ENCODE results near the gene CYP26C1.
A peak's percentile ranks its signal among the peaks of the same experiment; 100 is the strongest.

The CYP26C1 gene

DNA sequence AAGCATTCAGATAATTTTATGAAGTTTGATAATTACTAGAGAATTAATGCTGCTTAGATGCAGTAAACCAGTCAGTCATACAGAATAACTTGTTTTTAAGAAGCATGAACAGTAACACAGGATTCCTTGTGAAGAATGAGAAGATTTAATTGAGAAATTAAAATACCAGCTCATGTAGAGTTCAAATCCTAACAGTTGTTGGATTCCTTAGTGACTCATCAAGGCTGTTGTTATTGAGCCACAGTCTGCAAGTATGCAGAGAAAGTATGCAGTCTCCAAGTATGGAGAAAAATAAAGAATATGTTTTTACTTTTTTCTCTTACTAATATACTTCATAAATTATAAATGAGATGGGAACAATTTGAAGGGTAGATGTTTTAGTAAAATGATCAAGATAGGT is 30.2 kb upstream of the CYP26C1 start:
- no peak for DNase-seq (ENCODE audit: low read depth)
- TF ChIP-seq, protein P1, sequence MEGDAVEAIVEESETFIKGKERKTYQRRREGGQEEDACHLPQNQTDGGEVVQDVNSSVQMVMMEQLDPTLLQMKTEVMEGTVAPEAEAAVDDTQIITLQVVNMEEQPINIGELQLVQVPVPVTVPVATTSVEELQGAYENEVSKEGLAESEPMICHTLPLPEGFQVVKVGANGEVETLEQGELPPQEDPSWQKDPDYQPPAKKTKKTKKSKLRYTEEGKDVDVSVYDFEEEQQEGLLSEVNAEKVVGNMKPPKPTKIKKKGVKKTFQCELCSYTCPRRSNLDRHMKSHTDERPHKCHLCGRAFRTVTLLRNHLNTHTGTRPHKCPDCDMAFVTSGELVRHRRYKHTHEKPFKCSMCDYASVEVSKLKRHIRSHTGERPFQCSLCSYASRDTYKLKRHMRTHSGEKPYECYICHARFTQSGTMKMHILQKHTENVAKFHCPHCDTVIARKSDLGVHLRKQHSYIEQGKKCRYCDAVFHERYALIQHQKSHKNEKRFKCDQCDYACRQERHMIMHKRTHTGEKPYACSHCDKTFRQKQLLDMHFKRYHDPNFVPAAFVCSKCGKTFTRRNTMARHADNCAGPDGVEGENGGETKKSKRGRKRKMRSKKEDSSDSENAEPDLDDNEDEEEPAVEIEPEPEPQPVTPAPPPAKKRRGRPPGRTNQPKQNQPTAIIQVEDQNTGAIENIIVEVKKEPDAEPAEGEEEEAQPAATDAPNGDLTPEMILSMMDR (IDR thresholded peaks at IDR 0.05; ENCODE audit: control insufficient read depth, extremely low read depth, insufficient read depth) = no peak
- H3K4me3 ChIP-seq (ENCODE audit: low read depth, low read length) = no peak overlapping the region

DNA sequence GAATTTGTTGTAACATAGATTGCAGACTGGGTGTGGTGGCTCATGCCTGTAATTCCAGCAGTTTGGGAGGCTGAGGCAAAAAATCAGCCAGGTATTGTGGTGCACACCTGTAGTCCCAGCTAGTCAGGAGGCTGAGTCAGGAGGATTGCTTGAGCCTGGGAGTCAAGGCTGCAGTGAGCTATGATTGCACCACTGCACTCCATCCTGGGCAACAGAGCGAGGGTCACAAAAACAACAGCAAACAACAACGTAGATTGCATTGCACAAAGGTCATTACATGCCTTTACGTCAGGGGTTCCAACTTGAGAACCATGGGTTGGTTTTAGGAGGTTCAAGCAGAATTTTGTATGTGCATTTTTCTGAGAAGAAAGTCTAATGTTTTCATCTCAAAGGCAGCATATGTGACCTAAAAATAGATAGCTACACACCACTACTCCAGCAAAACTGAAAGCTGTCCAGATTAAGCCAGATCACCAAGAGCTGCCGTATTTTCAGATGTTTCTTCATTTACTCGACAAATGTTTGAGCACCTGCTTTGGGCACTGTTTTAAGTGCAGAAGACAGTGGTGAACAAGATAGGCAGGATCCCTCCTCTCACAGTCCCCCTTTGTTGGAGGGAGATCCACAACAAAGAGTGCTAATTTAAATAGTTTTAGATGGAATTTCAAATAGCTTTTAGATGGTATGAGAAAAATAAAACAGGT is 28.3 kb upstream of the CYP26C1 start:
- H3K4me3 ChIP-seq (ENCODE audit: low read depth, low read length) = no peak overlapping the region
- TF ChIP-seq, protein P1 (IDR thresholded peaks at IDR 0.05; ENCODE audit: control insufficient read depth, extremely low read depth, insufficient read depth) = no peak
- DNase-seq (ENCODE audit: low read depth) = no peak

DNA sequence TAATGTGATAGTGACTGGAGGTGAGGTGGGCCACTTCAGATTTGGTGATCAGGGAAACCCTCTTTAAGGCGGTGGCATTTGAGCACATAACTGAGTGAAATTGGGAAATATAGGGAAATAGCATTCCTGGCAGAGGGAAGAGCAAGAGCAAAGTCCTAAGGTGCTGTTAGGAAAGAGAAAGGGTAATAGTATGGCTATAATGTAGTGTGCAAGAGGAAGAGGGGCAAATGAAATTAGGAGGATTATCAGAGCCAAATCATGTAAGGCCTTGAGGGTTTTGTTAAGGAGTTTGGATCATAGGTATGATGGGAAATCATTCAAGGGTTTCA is 27.8 kb upstream of the CYP26C1 start:
- TF ChIP-seq, protein P1 (IDR thresholded peaks at IDR 0.05; ENCODE audit: control insufficient read depth, extremely low read depth, insufficient read depth) = no peak
- no peak for DNase-seq (ENCODE audit: low read depth)
- no peak overlapping the region for H3K4me3 ChIP-seq (ENCODE audit: low read depth, low read length)

DNA sequence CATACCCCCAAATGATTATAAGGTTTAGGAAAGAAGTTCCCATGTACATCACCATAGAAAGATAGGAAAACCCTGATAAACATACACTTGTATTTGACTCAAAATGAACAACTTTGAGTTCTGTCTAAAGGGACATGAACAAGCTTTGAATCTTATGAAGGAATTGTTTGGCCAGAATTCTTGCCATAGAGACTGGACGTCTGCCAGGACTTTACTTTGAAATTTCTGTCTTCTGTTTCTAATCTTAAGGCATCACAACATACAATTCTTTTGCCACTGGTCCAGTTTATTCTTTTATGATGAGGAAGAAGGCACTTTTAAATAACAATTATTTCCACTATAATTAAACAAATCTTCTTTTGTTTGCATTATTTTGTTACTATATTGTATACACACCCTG is 26.2 kb upstream of the CYP26C1 start:
- TF ChIP-seq, protein P1 (IDR thresholded peaks at IDR 0.05; ENCODE audit: control insufficient read depth, extremely low read depth, insufficient read depth) = no peak
- DNase-seq (ENCODE audit: low read depth) = no peak
- H3K4me3 ChIP-seq (ENCODE audit: low read depth, low read length) = no peak overlapping the region

DNA sequence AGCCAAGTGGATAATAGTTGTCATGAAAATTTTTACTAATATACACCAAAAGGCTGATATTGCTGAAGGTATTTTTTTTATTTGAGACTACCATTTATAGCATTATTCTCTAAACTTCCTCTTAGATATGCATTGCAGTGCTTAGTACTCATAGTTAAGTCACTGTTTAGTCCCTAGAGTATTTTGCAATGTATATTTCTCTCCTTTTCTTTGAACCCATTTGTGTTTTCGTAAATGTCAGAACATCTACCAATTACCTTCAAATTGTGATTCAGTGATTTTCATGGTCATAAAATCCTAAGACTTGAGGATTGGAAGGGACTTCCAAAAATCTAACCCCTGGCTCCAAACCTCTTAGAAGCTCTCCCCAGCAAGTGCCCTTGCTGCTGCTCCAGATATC is 21.5 kb upstream of the CYP26C1 start:
- TF ChIP-seq, protein P1 (IDR thresholded peaks at IDR 0.05; ENCODE audit: control insufficient read depth, extremely low read depth, insufficient read depth) = no peak
- no peak for DNase-seq (ENCODE audit: low read depth)
- H3K4me3 ChIP-seq (ENCODE audit: low read depth, low read length) = no peak overlapping the region

DNA sequence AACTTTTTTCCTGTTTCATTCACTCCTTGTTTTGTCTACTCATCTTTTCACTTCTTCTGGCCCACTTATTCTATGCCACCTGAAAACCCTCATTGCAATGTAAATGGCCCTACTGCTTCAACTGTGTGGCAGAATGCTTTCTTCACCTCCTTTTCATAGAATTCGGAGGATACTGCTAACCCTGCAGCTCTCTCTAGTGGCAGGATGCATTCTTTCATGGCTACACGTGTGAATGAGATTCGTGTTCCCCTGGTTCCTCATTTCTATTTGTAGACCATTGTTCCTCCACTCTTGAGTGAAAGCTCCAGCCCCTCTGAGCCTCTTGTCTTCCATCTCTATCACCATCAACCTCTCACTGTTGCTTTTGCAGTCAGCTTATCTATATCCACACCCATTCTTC is 20.9 kb upstream of the CYP26C1 start:
- DNase-seq (ENCODE audit: low read depth) = no peak
- TF ChIP-seq, protein P1 (IDR thresholded peaks at IDR 0.05; ENCODE audit: control insufficient read depth, extremely low read depth, insufficient read depth) = peak; percentile 79
- no peak overlapping the region for H3K4me3 ChIP-seq (ENCODE audit: low read depth, low read length)

DNA sequence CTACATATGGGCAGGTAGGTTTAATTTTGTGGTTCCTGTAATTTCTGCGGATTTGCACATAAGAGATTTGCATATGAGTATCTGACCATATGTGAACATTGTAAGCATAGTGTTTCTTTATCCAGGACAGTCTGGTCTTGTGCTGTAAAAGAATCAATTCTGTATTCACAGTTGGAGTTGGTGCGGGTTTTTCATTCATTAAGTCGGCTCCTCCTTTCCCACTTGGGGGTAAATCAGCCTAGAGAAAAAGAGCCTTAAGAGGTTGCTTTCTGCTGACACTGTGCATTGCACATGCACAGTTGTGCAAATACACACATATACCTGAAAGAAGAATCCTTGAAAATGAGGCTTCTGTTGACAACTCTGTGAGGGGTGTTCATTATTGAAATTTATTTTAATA is 6.1 kb upstream of the CYP26C1 start:
- TF ChIP-seq, protein P1 (IDR thresholded peaks at IDR 0.05; ENCODE audit: control insufficient read depth, extremely low read depth, insufficient read depth) = no peak
- no peak overlapping the region for H3K4me3 ChIP-seq (ENCODE audit: low read depth, low read length)
- no peak for DNase-seq (ENCODE audit: low read depth)

Data from LNCaP clone FGC (cell line).